ENCODE data around the gene MGLL.

Gene MGLL

GRCh38 chr3:127772273-127772672, 50.0 kb downstream of the MGLL start:
- no peak for DNase-seq

GRCh38 chr3:127771746-127772145, 50.6 kb downstream of the MGLL start:
- DNase-seq: no peak

GRCh38 chr3:127770671-127771355, 51.5 kb downstream of the MGLL start:
- DNase-seq: no peak

GRCh38 chr3:127769284-127770081, 52.8 kb downstream of the MGLL start:
- no peak for DNase-seq

GRCh38 chr3:127768346-127769008, 53.8 kb downstream of the MGLL start:
- no peak for DNase-seq

GRCh38 chr3:127767126-127767525, 55.2 kb downstream of the MGLL start:
- DNase-seq: no peak

GRCh38 chr3:127765735-127766134, 56.6 kb downstream of the MGLL start:
- DNase-seq: no peak

- DNase-seq: no peak
Measured at GRCh38 chr3:127764841-127765362, 57.4 kb downstream of the MGLL start.

GRCh38 chr3:127764301-127764700, 58.0 kb downstream of the MGLL start:
- DNase-seq: no peak

- no peak for DNase-seq
Measured at GRCh38 chr3:127763816-127764215, 58.5 kb downstream of the MGLL start.

- DNase-seq: no peak
Measured at GRCh38 chr3:127763337-127763736, 59.0 kb downstream of the MGLL start.

GRCh38 chr3:127762787-127763105, 59.6 kb downstream of the MGLL start:
- no peak for DNase-seq

GRCh38 chr3:127762077-127762786, 60.1 kb downstream of the MGLL start:
- DNase-seq: no peak

DNA sequence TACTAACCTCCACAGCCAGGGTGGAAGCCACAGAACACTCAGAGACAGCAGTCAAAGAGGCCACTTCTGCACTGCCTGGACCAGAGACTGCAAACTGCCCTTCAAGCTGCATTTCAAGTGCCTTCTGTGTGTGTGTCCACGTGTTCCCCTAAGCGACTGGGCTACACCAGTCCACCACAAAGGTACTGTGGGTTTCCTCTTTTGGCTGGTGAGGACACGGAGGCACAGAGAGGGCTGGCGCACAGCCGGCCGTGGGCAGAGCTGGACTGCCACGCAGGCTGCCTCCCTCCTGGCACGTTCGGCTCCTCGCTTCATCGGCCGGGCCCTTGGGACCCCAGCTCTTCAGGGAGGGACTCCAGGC, 60.9 kb downstream of the MGLL start:
- no peak for DNase-seq

GRCh38 chr3:127760791-127761440, 61.4 kb downstream of the MGLL start:
- DNase-seq: no peak

DNA sequence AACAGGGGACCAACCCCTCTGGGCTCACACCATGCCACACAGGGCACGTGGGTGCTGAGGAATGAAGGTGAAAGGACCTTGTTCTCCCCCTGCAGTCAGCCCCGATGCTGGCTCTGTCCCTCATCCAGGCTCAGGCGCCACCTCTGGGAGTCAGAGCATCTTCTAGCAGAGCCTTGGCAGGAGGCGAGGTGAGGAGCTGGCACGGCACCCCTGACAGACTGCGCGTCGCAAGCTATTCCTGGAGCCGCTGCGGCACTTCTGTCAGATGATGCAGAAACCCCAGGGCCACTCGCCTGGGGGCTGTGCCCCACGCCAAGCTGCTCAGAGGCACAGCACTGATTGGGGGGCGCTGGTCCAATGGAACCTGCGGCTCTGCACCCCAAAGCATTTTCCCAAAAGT, 62.0 kb downstream of the MGLL start:
- no peak for DNase-seq

GRCh38 chr3:127759826-127760225, 62.5 kb downstream of the MGLL start:
- no peak for DNase-seq

DNA sequence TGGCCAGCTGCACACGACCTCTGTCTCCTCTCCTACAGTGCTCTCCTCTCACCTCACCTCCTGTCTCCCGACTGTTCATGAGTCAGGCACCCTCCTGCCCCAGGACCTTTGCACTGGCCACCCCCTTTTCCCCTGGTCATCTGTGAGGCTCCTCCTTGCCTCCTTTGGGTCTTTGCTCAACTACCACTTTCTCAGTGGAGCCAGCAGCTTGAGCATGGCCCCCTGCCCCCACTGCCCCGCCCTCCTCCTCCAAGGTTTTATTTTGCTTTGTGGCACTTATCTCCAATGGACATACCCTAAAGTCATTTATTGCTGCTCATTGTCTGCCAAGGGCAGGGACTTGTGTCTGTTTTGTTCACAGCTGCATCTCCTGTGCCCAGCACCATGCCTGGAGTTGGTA, 64.3 kb downstream of the MGLL start:
- DNase-seq: no peak

- no peak for DNase-seq
Measured at GRCh38 chr3:127755305-127755681, 67.0 kb downstream of the MGLL start.

- DNase-seq: no peak
Measured at GRCh38 chr3:127754411-127755304, 67.7 kb downstream of the MGLL start.

DNA sequence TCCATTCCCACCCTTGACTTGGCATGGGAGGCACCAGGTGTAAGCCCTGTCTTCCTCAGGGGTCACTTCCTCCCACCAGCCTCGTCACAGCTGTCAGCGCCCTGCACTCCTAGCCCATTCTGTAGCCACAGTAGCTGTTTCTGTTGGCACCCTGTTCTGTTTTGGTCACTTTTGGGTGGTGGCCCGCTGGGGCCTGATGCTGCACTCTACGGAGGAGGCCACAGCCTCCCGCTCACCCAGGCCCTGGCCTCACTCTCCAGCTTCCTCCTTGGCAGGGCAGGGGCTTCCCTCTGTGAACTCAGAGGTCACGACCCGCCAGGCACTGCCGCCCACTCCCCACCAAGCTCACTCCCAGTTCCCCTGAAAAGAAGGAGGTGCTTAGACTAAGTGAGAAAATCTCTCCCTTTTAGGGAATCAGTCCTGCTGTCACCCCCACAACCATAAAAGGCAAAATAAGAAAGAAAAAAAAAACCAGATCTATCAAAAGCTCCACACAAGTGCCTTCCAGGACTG, 68.4 kb downstream of the MGLL start:
- no peak for DNase-seq

DNA sequence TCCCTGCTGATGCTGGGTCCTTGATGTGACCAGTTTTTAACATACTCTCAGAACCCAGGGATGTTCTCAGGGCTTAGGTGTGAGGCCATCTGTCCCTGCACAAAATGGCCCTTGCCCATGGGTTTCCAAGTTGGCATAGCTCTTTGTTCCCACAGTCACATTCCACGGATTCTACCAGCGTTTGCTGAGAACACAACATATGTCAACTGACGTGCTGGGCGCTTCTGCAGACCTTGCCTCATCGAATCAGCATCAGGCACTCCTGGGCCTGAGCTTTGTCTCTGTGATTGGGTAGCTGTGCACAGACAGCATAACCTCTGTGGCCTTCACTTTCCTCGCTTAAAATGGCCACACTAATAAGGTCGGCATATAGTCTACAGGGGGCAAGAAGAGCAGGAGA, 69.0 kb downstream of the MGLL start:
- DNase-seq: no peak
